Measurements from ENCODE around the gene ALS2.

The ALS2 gene

DNA sequence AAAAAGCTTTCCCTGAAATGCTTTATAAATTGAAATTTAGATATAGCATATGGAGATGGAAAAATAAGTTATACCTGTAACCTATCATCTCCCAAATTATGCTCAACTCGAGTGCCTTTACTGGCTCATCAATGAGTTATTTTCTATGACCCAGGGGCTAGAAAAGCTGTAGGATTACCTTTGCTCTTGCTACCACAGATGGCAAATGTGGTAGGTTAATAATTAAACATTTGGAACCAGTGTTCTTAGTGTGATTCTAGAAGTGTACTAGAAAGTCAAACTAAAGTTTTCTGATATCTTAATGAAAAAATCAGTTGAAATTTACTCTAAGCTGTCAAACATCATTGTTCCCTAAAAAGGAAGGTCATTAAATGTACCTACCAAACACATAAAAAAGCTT lies 22.5 kb downstream of the ALS2 start:
- DNase-seq (ENCODE audit: low spot score) = no peak

DNA sequence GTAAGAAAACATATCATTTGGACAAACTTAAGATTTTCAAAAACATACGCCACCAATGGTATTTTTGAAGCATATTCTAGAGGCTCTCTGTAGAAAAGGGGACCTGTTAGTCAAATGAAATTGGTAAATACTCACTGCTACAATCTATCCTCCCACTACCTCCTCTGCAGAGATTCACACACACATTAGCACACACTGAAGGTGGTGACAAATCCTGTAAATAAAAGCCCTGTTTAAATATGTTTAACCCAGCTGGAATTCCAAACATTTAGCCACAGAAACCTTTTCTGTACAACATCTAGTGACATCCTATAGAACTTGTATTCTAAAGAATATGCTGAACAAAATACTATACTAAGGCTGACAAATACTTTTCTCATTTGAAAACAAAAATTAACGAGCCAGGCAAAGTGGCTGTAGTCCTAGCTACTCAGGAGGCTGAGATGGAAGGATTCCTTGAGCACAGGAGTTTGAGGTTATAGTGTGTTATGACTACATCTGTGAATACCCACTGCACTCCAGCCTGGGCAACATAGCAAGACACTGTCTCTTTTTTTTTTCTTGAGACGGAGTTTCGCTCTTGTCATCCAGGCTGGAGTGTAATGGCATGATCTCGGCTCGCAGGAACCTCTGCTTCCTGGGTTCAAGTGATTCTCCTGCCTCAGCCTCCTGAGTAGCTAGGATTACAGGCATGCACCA lies 25.9 kb downstream of the ALS2 start:
- no peak for DNase-seq (ENCODE audit: low spot score)

DNA sequence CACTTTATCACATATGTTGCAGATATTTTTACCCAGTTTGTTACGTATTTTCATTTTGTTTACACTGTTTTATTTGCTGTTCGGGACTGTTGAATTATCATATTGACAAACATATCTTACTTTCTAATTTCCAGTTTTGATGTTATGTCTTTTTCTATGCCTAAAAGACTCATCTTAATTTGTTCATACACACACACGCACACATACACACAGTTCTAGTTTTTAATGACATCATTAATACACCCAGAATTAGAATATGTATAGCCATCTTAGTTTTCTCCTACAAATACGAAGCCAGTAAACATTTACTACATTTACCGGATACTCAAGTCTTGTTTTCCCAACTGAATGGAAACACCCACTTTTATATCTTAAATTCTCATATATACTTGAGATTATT lies 29.2 kb downstream of the ALS2 start:
- DNase-seq (ENCODE audit: low spot score) = no peak

DNA sequence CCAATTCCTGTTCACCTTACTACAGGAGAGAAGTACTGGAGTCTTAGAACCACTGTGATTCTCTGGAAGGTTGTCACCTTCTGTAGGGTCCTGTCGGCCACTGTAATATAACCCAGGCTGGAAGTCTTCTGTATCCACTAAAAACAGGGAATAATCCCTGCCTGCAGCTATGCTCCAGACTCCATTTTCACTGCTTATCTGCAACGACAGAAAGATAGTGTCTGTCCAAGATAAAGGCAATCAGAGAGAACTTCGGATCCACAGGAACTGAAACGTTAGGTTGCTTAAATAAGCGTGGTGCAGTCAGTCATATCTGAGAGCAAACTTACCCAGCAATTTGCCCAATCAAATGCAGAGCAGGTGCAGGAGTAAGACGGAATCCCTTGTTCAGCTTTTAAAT lies 34.2 kb downstream of the ALS2 start:
- no peak for DNase-seq (ENCODE audit: low spot score)

DNA sequence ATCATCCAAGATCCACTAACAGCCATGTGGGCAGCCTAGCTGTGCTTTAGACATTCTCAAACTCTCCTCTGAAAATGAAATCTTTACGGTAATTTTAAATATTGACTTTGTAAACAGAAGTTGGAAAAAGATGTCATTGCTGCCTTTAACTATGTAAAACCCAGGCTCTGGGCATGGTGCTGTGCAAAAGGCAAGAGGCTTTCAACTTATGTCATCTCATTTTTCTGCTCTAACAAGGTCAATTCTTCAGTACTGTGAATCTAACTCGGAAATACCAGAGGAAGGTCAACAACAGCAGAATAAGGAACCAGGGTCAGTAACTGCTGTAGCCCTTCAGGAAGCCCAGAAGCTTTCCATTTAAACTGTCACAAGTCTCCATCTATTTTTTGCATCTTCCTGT lies 45.2 kb downstream of the ALS2 start:
- no peak for DNase-seq (ENCODE audit: low spot score)

DNA sequence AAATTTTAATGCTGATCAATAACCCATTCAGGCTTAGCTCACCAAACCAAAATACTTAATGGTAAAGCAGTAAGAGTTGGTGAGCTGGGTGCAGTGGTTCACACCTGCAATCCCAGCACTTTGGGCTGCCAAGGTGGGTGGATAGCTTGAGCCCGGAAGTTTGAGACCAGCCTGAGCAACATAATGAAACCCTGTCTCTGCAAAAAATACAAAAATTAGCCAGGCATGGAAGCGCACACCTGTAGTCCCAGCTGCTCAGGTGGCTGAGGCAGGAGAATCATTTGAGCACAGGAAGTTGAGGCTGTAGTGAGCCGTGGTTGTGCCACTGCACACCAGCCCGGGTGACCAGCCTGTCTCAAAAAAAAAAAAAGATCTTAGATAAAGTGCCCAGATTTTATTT lies 46.6 kb downstream of the ALS2 start:
- no peak for DNase-seq (ENCODE audit: low spot score)

DNA sequence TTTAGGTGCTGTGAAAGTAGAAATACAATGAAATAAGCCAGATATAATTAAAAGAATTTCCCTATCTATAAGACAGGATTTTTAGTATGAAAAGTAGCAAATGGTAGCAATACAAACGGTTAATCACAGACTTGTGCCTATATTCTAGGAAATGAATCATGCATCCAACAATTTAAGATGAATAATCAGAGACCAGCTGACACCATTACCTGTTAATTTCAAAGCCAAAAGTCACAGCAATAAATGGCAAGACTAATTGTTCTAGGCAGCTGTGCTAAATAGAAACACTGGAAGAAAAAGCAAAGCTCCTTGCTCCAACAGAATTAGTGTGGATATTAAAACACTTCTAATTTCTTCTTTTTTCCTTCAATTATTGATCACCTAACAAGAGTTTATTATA lies 47.2 kb downstream of the ALS2 start:
- no peak for DNase-seq (ENCODE audit: low spot score)

DNA sequence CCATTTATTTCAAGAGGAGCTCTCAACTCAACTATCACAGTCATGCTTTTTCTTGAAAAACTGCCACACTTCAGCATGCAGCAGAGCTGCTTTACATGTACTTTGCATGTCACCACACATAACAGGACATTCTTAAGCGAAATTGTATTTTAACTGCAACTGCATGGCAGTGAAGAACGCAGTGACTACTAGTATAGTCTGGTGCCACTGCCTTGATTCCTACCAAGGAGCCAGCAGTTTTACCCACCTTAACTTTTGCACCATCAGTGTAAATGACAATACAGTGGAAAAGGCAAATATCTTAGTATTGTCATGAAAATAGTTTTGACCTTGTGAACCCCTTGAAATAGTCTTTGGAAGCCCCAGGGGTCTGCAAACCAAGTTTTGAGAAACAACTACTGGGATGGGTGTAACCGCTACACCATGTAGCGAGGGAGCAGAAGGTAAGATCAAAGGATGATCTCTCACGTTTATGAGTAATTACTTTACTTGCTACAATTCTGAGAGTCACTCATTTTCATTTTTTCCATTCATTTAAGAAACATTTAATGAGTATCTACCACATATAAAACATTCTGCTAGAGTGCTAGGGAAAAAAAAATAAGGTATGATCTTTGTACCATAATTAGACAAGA lies 50.0 kb downstream of the ALS2 start:
- no peak for DNase-seq (ENCODE audit: low spot score)

DNA sequence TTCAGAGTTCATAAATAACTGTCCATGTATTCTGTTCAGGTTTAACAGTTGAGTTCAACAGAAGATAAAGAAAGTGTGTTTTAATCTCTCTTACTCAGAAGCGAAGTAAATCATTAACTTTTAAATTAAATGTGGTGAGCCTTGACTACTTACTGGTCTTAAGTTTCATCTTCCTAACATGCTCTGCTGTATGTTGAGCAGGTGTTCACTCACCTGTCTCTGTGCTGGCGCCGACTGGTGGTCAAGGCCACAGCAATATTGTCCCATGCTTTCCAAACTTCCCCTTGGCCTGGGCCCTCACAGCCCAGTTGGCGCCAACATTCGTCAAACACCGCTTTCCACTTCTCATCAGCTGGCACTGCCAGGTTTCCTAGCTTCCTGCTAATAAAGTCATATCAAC lies 65.3 kb downstream of the ALS2 start:
- DNase-seq (ENCODE audit: low spot score) = no peak

DNA sequence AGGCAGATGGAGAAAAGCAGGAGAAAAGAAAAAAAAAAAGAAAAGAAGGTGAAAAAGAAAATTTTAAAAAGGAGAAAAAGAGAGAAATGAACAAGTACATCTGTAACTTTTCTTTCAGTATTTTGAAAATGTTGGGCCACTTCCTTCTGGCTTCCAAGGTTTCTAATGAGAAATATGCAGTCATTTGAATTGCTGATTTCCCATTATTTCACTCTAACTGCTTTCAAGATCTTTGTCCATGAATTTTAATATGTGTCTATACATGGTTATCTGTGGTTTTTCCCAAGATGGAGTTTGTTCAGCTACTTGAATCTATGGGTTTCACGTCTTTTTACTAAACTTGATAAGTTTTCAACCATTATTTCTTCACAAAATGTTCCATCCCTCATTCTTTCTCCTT lies 68.0 kb downstream of the ALS2 start:
- no peak for DNase-seq (ENCODE audit: low spot score)

DNA sequence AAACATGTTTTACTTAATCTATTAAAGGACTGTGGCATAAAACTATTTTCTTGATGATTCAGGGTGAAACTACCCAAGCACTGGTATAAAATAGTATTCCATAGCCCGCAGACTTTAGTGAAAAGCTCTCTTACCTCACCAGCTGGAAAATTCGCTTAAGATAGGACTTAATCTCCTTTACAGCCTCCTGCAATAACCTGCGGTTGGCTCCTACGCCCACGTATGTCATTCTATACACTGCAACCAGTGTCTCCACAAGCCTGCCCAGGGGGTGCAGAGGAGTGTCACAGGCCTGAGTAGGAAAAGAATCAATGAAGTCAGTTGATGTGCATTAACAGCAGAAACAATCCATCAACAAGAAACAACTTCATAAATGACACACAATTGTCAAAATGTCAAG lies 71.0 kb downstream of the ALS2 start:
- DNase-seq (ENCODE audit: low spot score) = no peak

DNA sequence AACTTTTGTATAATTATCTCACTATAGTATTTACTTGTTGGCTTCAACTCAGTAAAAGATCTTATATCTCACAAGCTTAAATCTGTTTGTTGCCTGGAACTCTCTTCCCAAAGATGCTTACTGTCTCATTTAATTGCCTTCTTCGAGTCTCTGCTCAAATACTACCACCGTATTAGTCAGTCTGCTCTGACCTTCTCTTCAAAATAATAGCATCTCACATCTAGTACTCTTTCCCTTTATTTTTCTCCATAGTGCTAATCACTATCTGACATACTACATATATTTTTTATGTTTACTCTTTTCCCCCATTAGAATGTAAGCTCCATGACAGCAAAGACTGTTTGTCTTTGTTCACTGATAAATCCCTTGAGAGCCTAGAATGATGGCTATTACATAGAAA lies 71.7 kb downstream of the ALS2 start:
- no peak for DNase-seq (ENCODE audit: low spot score)

DNA sequence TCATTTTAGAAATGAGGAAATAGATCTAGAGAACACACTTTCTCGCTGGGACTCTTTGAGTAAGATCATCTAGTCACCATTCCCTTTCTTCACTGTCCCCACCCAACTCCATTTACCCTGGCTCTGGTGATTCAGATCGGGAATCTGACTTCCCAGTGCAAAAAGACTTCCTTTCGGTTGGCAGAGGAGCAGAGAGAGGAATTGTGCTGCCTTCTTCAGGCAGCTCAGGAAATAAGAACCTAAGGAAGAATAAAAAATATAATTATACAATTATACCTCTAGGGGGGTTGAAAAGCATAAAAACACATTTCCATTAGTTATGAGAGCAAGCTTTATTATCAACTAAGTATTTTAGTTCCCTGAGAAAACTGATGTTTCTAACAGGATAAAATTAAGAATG lies 73.0 kb downstream of the ALS2 start:
- no peak for DNase-seq (ENCODE audit: low spot score)

DNA sequence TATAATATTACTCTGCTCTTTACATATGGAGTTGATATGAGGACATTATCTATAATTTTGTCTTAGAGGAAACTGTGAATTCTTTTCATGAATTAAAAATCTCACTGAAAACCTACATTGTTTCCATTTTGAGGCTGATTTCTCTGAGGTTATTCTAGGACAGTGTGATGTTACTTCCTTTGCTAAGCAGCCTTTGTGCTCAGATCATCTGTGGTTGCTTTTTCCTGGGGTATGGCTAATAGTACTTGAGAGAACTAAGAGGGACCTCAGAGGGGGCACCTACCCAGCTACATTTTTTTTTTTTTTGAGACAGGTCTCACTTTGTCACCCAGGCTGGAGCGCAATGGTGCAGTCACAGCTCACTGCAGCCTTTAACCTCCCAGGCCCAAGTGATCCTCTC lies 73.6 kb downstream of the ALS2 start:
- DNase-seq (ENCODE audit: low spot score) = no peak

DNA sequence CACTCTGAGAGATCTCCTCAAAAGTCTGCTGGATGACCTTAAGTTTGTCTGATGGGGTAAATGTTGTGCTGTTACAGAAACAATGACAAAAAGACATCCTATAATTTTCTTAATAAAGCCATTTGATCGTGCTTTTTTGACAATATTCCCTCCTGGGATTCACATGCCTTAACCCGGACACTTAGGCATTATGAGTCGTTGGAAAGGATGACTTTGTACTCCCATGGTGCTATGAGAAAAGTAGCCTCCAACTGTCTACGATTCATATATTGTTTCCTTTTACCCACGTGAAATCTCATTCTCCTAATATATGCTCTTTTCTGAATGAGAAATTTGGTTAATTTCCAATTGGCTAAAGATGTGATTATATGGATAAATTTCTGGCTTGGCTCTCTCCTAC lies 76.2 kb downstream of the ALS2 start:
- DNase-seq (ENCODE audit: low spot score) = no peak

DNA sequence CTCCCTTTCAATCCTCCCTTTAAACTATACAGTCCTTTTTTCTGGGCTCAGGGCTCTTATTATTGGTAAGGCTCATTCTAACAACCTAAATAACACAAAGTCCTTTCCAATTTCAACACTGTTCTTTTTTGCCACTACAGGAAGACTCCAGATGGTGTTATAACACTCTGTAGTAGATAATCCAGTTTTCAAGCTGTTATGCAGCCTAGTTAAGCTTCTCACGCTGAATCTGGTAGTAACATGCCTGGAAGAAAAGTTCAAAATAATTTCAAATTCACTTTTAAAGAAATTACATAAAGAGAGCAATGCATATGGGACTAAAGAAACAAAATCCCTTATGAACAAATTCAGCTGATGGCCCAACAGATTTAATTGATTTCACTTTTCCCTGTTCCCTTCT lies 79.1 kb downstream of the ALS2 start:
- DNase-seq (ENCODE audit: low spot score) = no peak

DNA sequence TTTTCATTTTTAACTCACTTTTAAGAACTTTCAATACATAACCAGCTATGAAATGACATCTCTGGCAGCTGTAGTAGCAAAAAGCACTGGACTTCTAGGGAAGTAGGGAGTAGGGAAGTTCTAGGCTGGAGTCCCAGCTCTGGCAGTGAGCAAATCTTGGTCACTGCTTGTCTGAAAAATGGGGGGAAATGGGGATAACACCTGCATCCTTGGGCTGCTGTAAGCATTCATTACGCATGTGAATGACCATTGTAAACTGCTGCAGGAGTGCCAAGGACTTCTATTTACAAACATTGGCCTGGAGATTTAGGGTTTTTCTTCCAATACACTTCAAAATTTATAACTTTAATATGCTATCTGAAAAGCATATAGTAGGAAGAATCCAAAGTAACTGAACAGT lies 81.3 kb downstream of the ALS2 start:
- DNase-seq (ENCODE audit: low spot score) = no peak

DNA sequence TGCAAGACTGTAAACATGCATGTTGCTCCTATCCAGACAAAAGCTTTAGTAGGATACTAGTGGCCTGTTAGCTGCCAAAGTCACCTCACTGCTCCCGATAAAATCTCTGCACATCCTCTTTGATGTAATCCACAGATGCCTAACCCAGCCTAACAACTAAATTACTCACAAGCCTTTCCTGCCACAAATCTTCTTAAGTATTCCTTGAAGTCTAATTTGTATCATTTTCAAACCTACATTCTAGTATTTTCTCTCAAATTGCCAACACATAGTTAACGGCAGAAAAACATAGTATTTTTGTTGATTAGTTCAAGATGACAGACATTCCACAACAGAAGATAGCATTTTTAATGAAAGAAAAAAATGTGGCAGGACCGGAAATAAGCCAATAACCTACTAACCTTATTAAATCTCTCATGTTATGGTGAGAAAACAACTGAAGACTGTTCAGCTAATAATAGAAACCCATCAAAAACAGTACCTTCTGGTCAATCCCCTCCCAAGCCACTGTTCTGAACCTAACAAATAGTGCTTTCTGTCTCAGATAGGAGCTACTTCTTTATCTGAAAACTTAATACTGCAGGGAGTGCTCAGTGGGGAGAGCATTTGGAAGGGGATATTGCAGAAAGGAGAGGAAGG lies 82.0 kb downstream of the ALS2 start, which contains the start of gene MPP4:
Gene MPP4 (minus strand): TSS at position 57 of the 639 bp plus-strand sequence. CDS start 4,690 bp downstream, outside the sequence.
- DNase-seq (ENCODE audit: low spot score) = peak; percentile 26

DNA sequence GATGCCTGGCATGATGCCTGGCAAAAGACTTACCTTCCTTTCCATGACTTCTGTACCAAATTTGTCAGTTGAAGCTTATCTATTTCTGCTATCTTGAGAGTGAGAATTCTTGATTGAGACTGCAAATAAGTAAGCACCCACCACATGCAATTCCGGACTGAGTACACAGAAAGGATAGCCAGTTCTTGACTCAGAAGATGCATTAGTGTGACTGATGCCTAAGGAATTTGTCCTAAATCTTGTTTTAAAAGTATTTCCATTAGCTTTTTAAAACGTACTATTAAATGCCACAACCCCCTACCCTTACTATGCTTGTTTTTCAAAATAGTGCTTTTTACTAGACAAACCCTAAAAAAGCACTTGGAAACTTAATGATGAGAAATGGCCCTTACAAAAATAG lies 82.8 kb downstream of the ALS2 start:
- no peak for DNase-seq (ENCODE audit: low spot score)

DNA sequence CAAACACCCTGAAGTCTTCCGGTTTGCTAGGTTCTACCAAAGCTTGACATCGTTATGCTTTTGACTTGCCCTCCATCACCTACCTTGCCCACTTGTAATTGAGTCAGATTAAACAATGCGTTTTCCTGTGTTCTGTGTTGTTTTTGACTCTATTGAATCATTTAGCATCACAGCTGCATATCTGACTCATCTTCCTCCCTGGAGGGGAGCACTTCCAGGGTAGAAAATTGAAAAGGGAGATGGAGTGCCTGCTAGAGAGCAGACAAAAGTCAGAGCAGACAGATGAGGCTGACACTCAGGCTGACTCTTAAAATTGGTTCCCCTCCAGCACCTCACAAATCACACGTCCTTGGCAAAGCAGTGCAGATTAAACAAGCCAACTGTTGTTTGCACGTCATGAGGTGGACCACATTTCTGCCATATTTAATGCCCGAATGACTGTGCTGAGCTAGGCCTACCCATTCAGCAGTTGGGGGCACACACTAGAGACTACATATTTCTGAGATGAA lies 84.5 kb downstream of the ALS2 start:
- DNase-seq (ENCODE audit: low spot score) = no peak

DNA sequence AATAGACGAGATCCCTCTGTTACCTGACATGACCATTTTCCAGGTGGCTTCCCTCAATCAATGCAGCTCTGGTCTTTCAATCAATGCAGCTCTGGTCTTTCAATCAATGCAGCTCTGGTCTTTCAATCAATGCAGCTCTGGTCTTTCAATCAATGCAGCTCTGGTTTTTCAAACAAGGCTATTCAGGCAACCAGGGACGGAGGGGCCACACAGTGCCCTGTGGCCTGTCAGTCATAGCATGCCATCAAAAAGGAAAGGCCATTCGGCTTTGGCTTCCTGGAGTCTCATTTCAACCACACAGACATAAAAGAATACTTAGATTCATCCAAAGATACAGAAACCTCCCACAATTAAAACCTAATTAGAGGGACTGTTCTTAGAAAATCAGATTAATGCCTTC lies 95.6 kb downstream of the ALS2 start:
- DNase-seq (ENCODE audit: low spot score) = no peak

DNA sequence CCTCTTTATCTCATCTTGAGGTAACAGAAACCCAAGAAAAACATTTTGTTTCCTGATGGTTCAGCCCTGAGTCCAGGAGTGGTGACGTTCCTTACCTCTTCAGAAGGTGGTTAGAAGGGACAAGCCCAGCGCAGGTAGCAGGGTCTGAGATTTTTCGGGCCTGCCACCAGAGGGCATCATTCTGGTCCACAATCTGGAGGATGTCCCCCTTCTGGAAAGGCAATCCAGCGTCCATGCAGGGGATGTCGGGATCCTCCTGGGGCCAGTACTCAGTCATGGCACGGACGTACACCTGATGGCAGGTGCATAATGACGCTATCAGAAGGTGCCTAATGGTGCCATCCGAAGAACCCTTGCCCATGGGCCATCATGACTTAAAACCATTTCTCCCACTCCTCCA lies 100.0 kb downstream of the ALS2 start:
- peak; percentile 12 for DNase-seq (ENCODE audit: low spot score)

DNA sequence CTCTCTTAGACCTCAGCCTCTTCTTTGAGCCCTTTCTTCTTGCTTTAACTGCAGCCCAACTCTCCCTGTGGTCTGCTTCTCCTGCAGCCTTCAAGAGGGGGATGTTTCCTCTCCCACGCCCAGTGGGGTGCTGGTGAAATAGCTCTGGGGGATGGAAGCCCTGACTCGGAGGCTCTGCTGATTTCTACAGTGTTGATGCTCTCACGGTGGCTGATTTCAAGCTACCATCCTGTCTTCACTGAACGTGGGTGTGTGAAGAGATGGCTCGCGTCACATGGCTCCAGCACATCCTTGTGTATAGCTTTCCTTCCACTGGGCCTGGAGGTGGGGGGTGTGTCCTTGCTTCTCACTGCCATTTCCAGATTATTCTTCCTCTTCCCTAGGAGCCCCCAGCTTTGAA lies 102.3 kb downstream of the ALS2 start:
- DNase-seq (ENCODE audit: low spot score) = no peak
